NCI-H2196 treated with DMSO at 0.1 percent for 48 hours (cell line): ENCODE data around the gene ADIRF.
"Not testable (repeated sequence)": the region's sequence is repeated elsewhere in the genome, so short reads cannot be mapped to it uniquely, and the experiment has no call there.

Experiments used
- DNase-seq: peaks from one replicate; lab custom pipeline; 2025; ENCODE audit not compliant: unreplicated experiment; lab: John Stamatoyannopoulos, UW

ADIRF gene

DNA sequence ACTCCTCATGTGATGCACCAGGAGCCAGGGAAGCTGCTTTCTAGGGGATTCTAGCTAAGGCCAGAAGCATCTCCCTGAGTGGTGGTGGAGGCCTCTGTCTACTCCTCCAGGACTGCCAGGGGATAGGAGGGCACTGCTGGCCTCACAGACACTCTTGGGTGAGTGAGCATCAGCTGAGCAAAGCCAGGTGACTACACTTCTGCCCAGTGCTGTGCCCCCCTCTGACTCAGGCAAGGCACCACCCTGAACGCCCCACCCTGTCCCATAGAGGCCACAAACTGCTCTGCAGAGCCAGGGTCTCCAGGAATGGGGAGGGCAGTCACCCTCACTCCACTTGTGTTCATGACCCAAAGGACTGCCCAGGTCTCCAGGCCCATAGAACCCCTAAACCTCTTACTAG, 51.2 kb downstream of the ADIRF start:
- DNase-seq: not testable (repeated sequence)

- not testable (repeated sequence) for DNase-seq
These were observed 51.8 kb downstream of the ADIRF start, which contains the start of gene FAM25A for GRCh38 chr10:87020056-87020455. Gene FAM25A (plus strand): TSS chr10:87020294. CDS start chr10:87020325, 31 bp downstream.
